ENCODE data around the gene RARRES2.

DNA sequence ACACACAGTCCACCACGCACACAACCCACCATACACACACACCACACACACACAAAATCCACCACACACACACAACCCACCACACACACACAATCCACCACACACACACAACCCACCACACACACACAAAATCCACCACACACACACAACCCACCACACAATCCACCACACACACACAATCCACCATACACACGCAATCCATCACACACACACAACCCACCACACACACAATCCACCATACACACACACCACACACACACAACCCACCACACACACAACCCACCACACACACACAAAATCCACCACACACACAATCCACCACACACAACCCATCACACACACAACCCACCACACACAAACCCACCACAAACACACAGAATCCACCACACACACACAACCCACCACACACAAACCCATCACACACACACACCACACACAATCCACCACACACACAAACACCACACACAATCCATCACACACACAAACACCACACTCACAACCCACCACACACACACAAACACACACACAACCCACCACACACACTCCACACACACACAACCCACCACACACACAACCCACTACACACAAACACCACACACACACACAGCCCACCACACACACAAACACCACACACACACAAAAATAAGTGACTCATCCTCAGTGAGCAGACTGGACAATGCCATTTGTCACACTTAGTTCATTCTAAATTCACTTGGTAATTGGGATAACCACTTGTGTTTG lies 18.4 kb upstream of the RARRES2 start:
- TF ChIP-seq, protein P1, sequence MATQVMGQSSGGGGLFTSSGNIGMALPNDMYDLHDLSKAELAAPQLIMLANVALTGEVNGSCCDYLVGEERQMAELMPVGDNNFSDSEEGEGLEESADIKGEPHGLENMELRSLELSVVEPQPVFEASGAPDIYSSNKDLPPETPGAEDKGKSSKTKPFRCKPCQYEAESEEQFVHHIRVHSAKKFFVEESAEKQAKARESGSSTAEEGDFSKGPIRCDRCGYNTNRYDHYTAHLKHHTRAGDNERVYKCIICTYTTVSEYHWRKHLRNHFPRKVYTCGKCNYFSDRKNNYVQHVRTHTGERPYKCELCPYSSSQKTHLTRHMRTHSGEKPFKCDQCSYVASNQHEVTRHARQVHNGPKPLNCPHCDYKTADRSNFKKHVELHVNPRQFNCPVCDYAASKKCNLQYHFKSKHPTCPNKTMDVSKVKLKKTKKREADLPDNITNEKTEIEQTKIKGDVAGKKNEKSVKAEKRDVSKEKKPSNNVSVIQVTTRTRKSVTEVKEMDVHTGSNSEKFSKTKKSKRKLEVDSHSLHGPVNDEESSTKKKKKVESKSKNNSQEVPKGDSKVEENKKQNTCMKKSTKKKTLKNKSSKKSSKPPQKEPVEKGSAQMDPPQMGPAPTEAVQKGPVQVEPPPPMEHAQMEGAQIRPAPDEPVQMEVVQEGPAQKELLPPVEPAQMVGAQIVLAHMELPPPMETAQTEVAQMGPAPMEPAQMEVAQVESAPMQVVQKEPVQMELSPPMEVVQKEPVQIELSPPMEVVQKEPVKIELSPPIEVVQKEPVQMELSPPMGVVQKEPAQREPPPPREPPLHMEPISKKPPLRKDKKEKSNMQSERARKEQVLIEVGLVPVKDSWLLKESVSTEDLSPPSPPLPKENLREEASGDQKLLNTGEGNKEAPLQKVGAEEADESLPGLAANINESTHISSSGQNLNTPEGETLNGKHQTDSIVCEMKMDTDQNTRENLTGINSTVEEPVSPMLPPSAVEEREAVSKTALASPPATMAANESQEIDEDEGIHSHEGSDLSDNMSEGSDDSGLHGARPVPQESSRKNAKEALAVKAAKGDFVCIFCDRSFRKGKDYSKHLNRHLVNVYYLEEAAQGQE (IDR thresholded peaks at IDR 0.05; ENCODE audit: low read depth): no peak
- TF ChIP-seq EP300 (IDR thresholded peaks at IDR 0.05; ENCODE audit: borderline replicate concordance) (no peak), MAX (IDR thresholded peaks at IDR 0.05) (no peak), TCF12 (IDR thresholded peaks at IDR 0.05; ENCODE audit: low read depth) (no peak)

All from Ishikawa (cell line).